AG10803 (cell line): ENCODE data around the gene SRRM5.

Experiments
- DNase-seq: peaks from one replicate; pipeline ENCODE4 v3.0.0; 2010; ENCODE audit warnings: low read depth
- H3K4me3 ChIP-seq: 2 replicates; pipeline ENCODE4 v1.5.1; 2011; ENCODE audit warnings: mild to moderate bottlenecking, low read length, control low read depth
- TF ChIP-seq, protein P1 (sequence below): conservative IDR thresholded peaks from 2 replicates; pipeline ENCODE4 v1.5.1; 2011; ENCODE audit warnings: mild to moderate bottlenecking, low read length, control low read depth, inconsistent platforms

The SRRM5 gene

DNA sequence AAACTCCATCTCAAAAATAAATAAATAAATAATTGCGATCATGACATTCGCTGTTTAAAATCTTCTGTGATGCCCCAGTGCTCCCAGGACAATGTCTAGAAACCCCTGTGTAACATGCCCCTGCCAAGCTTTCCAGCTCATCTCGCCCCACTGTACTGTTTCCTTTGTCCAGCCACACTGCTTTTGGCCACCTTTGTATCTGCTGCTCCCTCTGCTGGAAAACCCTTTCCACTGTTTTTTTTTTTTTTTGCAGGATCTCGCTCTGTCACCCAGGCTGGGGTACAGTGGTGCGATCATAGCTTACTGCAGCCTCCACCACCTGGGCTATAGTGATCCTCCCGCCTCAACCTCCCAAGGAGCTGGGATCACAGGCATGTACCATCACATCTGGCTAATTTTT, 50.6 kb downstream of the SRRM5 start:
- peak; percentile 11 for DNase-seq
- H3K4me3 ChIP-seq: no peak overlapping the region
- TF ChIP-seq, protein P1, sequence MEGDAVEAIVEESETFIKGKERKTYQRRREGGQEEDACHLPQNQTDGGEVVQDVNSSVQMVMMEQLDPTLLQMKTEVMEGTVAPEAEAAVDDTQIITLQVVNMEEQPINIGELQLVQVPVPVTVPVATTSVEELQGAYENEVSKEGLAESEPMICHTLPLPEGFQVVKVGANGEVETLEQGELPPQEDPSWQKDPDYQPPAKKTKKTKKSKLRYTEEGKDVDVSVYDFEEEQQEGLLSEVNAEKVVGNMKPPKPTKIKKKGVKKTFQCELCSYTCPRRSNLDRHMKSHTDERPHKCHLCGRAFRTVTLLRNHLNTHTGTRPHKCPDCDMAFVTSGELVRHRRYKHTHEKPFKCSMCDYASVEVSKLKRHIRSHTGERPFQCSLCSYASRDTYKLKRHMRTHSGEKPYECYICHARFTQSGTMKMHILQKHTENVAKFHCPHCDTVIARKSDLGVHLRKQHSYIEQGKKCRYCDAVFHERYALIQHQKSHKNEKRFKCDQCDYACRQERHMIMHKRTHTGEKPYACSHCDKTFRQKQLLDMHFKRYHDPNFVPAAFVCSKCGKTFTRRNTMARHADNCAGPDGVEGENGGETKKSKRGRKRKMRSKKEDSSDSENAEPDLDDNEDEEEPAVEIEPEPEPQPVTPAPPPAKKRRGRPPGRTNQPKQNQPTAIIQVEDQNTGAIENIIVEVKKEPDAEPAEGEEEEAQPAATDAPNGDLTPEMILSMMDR: peak; percentile 41

DNA sequence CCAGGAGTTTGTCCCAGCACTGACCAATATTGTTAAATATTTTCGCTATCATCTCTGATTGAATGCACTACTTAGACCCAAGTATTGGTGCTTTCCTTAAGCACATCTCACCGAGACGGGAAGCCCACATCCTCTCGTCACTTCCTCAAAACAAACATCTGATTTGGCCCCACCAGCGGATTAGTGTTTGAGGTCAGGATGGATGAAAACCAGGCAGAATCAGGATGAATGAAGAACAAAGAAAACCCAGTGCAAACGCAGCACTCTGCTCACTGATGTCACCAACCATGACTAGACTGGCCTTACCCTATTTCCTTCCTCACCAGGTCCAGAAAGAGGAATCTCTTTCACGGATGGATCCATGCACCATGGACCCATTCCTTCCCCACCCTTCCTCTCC, 52.1 kb downstream of the SRRM5 start:
- no peak for DNase-seq
- TF ChIP-seq, protein P1: no peak
- no peak overlapping the region for H3K4me3 ChIP-seq
